Uterine smooth muscle cell (primary cell): ENCODE results near the gene LRIF1. TPM values are rescaled to one million over a fixed set of nuclear protein-coding genes. Genes with fewer than 3 reads are reported as not detected.

Experiments
- total RNA-seq: library from RNA; depleted of rRNA; stranded (reverse); fragments of >200 nt; gene quantifications from 2 replicates; pipeline ENCODE4 v1.2.3, GENCODE V29; 2014

LRIF1 gene, protein sequence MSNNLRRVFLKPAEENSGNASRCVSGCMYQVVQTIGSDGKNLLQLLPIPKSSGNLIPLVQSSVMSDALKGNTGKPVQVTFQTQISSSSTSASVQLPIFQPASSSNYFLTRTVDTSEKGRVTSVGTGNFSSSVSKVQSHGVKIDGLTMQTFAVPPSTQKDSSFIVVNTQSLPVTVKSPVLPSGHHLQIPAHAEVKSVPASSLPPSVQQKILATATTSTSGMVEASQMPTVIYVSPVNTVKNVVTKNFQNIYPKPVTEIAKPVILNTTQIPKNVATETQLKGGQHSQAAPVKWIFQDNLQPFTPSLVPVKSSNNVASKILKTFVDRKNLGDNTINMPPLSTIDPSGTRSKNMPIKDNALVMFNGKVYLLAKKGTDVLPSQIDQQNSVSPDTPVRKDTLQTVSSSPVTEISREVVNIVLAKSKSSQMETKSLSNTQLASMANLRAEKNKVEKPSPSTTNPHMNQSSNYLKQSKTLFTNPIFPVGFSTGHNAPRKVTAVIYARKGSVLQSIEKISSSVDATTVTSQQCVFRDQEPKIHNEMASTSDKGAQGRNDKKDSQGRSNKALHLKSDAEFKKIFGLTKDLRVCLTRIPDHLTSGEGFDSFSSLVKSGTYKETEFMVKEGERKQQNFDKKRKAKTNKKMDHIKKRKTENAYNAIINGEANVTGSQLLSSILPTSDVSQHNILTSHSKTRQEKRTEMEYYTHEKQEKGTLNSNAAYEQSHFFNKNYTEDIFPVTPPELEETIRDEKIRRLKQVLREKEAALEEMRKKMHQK
- 14.8 and 16.4 TPM in 2 replicates for total RNA-seq

GRCh38 chr1:110963691-110964454, at the start of gene LRIF1:
Gene LRIF1, minus strand, starts transcription at chr1:110963922. Its CDS starts 234 bp downstream, at chr1:110963688.

Other genes with a start within 250 kb of the LRIF1 start
- not detected in 2 replicates for gene CD53, start 90.8 kb downstream of the LRIF1 start, total RNA-seq
- gene DRAM2, start 176.2 kb upstream of the LRIF1 start, total RNA-seq = 54.8 and 77.1 TPM in 2 replicates
- gene CEPT1, start 176.3 kb upstream of the LRIF1 start, total RNA-seq = 50.5 and 54.7 TPM in 2 replicates
- gene DENND2D, start 236.7 kb upstream of the LRIF1 start, total RNA-seq = 1.1 and 1.6 TPM in 2 replicates